GM21786 (cell line): ENCODE results near the gene TFR2.

Source experiments
- ATAC-seq: cut with Tn5 transposase; IDR thresholded peaks from one replicate; pipeline ENCODE4 v1.9.1; 2021; ENCODE audit not compliant: unreplicated experiment

TFR2 gene

GRCh38 chr7:100654908-100655831, 13.8 kb upstream of the TFR2 start:
- ATAC-seq, result no peak

GRCh38 chr7:100649826-100650565, 8.6 kb upstream of the TFR2 start:
- ATAC-seq, result no peak

- no peak for ATAC-seq
Measured at GRCh38 chr7:100642534-100642907, 1.2 kb upstream of the TFR2 start.

- no peak for ATAC-seq
Measured at GRCh38 chr7:100641860-100642533, 645 bp upstream of the TFR2 start.

GRCh38 chr7:100640517-100641440, 573 bp downstream of the TFR2 start:
- ATAC-seq, result no peak

GRCh38 chr7:100639995-100640516, 1.3 kb downstream of the TFR2 start:
- no peak for ATAC-seq

- peak; percentile 43 for ATAC-seq
Measured at GRCh38 chr7:100632951-100633717, 8.2 kb downstream of the TFR2 start.

GRCh38 chr7:100630066-100630465, 11.3 kb downstream of the TFR2 start:
- ATAC-seq, result no peak

- no peak for ATAC-seq
Measured at GRCh38 chr7:100629117-100629716, 12.1 kb downstream of the TFR2 start.

- no peak for ATAC-seq
Measured at GRCh38 chr7:100627238-100627549, 14.2 kb downstream of the TFR2 start.

- peak; percentile 72 for ATAC-seq
Measured at GRCh38 chr7:100626530-100627237, 14.7 kb downstream of the TFR2 start.

GRCh38 chr7:100626055-100626454, 15.3 kb downstream of the TFR2 start:
- no peak for ATAC-seq

GRCh38 chr7:100623951-100624824, 17.2 kb downstream of the TFR2 start:
- ATAC-seq, result no peak

- no peak for ATAC-seq
Measured at GRCh38 chr7:100621554-100621953, 19.8 kb downstream of the TFR2 start.

GRCh38 chr7:100620804-100621203, 20.5 kb downstream of the TFR2 start:
- no peak for ATAC-seq

- ATAC-seq, result no peak
Measured at GRCh38 chr7:100620239-100620638, 21.1 kb downstream of the TFR2 start.

GRCh38 chr7:100614308-100614861, 27.0 kb downstream of the TFR2 start:
- ATAC-seq, result no peak
